SK-N-SH (cell line): ENCODE data around the gene FYN. TPM values are rescaled to one million over a fixed set of nuclear protein-coding genes. Genes with fewer than 3 reads are reported as not detected.

Source experiments
- CTCF ChIA-PET: fragments of 300-600, 350-600 bp; formaldehyde crosslinking; extraction: SDS; loops from one replicate; lab custom pipeline; 2021; lab: Yijun Ruan, JAX
- POLR2A ChIA-PET: fragments of 350-600 bp; sonication (Branson Sonifier 250); formaldehyde crosslinking; extraction: SDS; loops from one replicate; lab custom pipeline; 2020; ENCODE audit warnings: antibody characterized with exemption, inconsistent platforms; lab: Yijun Ruan, JAX
- DNase-seq: peaks from one replicate; pipeline ENCODE4 v3.0.0; 2012
- H2AFZ ChIP-seq: fragments of 200-600 bp; sonication (generic); 2 replicates; pipeline ENCODE4 v1.8.1; 2016; ENCODE audit warnings: antibody characterized with exemption, mild to moderate bottlenecking, low read depth
- H3F3A ChIP-seq: fragments of 200-600 bp; sonication (generic); replicated peaks from 2 replicates; pipeline ENCODE3; 2016; ENCODE audit warnings: antibody characterized with exemption, mild to moderate bottlenecking; ENCODE audit not compliant: insufficient read depth
- H3K27ac ChIP-seq, 2 experiments: fragments of 200-500 bp in 1 of 2; fragments of 200-600 bp in 1 of 2; sonication (Bioruptor generic) in 1 of 2; sonication (generic), shearing (Covaris generic) in 1 of 2; 2 replicates each; pipeline versions ENCODE4 v1.5.1 to v1.6.1; 2014 to 2016; ENCODE audit warnings: low read depth in 2 of 2, inconsistent platforms in 1 of 2, low read length in 1 of 2, mild to moderate bottlenecking in 1 of 2, mixed read lengths in 1 of 2
- H3K27me3 ChIP-seq: fragments of 200-600 bp; sonication (generic), shearing (Covaris generic); 2 replicates; pipeline ENCODE4 v1.6.1; 2016; ENCODE audit warnings: mixed run types; ENCODE audit not compliant: insufficient read depth
- H3K36me3 ChIP-seq, 2 experiments: fragments of 200-500 bp in 1 of 2; fragments of 200-600 bp in 1 of 2; sonication (Bioruptor generic) in 1 of 2; sonication (generic) in 1 of 2; replicated peaks in 1 of 2; 2 replicates each; pipeline versions ENCODE3 to v1.5.1; 2014 to 2016; ENCODE audit warnings: low read length in 1 of 2, mild to moderate bottlenecking in 1 of 2; ENCODE audit not compliant: insufficient read depth in 2 of 2, control insufficient read depth in 1 of 2
- H3K4me1 ChIP-seq, 2 experiments: fragments of 200-500 bp in 1 of 2; fragments of 200-600 bp in 1 of 2; sonication (Bioruptor generic) in 1 of 2; sonication (generic), shearing (Covaris generic) in 1 of 2; 2 replicates each; pipeline versions ENCODE4 v1.5.1 to v1.6.1; 2014 to 2016; ENCODE audit warnings: low read depth in 1 of 2, low read length in 1 of 2, mixed run types in 1 of 2; ENCODE audit not compliant: insufficient read depth in 2 of 2, control insufficient read depth in 1 of 2
- H3K4me2 ChIP-seq: fragments of 200-600 bp; sonication (generic), shearing (Covaris generic); 2 replicates; pipeline ENCODE4 v1.6.1; 2017; ENCODE audit warnings: mixed run types
- H3K4me3 ChIP-seq, 2 experiments: fragments of 200-500 bp in 1 of 2; fragments of 200-600 bp in 1 of 2; sonication (Bioruptor generic) in 1 of 2; sonication (generic), shearing (Covaris generic) in 1 of 2; 2 replicates each; pipeline versions ENCODE4 v1.5.1 to v1.8.1; 2014 to 2016; ENCODE audit warnings: low read depth in 2 of 2, inconsistent platforms in 1 of 2, low read length in 1 of 2, mild to moderate bottlenecking in 1 of 2, mixed read lengths in 1 of 2, moderate library complexity in 1 of 2
- H3K79me2 ChIP-seq: fragments of 200-600 bp; sonication (generic); 2 replicates; pipeline ENCODE4 v1.8.1; 2017; ENCODE audit warnings: mild to moderate bottlenecking; ENCODE audit not compliant: insufficient read depth
- H3K9ac ChIP-seq: fragments of 200-600 bp; sonication (generic); 2 replicates; pipeline ENCODE4 v1.6.1; 2017; ENCODE audit warnings: mixed run types
- H3K9me2 ChIP-seq: fragments of 200-600 bp; sonication (generic); 2 replicates; pipeline ENCODE4 v1.6.1; 2017; ENCODE audit warnings: mixed run types
- H3K9me3 ChIP-seq: fragments of 200-600 bp; sonication (generic); 2 replicates; pipeline ENCODE4 v1.6.1; 2017; ENCODE audit warnings: mixed run types, mild to moderate bottlenecking, moderate library complexity
- H4K20me1 ChIP-seq: fragments of 200-600 bp; sonication (generic); 2 replicates; pipeline ENCODE4 v1.6.1; 2017; ENCODE audit warnings: mild to moderate bottlenecking, mixed run types; ENCODE audit not compliant: insufficient read depth
- CHD2 ChIP-seq: fragments of 150-350 bp; IDR thresholded peaks from 2 replicates; pipeline ENCODE4 v1.6.1; 2018; ENCODE audit warnings: low read length; ENCODE audit not compliant: partially characterized antibody
- EZH2phosphoT487 ChIP-seq: fragments of 200-600 bp; sonication (generic); IDR thresholded peaks from 2 replicates; pipeline ENCODE4 v1.6.1; 2017; ENCODE audit warnings: low read depth, mixed run types, mild to moderate bottlenecking, antibody characterized with exemption, moderate library complexity, borderline replicate concordance
- FOSL2 ChIP-seq: IDR thresholded peaks from 2 replicates; pipeline ENCODE4 v1.4.0; 2012; ENCODE audit warnings: low read depth, mild to moderate bottlenecking, moderate library complexity, borderline replicate concordance
- FOXJ3 ChIP-seq: sonication (generic); formaldehyde crosslinking; IDR thresholded peaks from 2 replicates; pipeline ENCODE4 v1.5.1; 2020; ENCODE audit warnings: mild to moderate bottlenecking, missing genetic modification reagents
- JUND ChIP-seq: IDR thresholded peaks from 2 replicates; pipeline ENCODE4 v1.4.0; 2012
- MAX ChIP-seq: IDR thresholded peaks from 2 replicates; pipeline ENCODE4 v1.4.0; 2012; ENCODE audit warnings: low read depth
- MEF2A ChIP-seq: IDR thresholded peaks from 2 replicates; pipeline ENCODE4 v1.4.0; 2012; ENCODE audit warnings: low read depth, borderline replicate concordance
- MXI1 ChIP-seq: IDR thresholded peaks from 2 replicates; pipeline ENCODE4 v1.6.1; 2012; ENCODE audit warnings: mild to moderate bottlenecking, low read depth, low read length, improper control_type of control experiment
- NFIC ChIP-seq: IDR thresholded peaks from 2 replicates; pipeline ENCODE4 v1.4.0; 2012; ENCODE audit warnings: borderline replicate concordance
- NRF1 ChIP-seq: IDR thresholded peaks from 2 replicates; pipeline ENCODE4 v1.6.1; 2012; ENCODE audit warnings: low read depth, mild to moderate bottlenecking, low read length
- POLR2AphosphoS5 ChIP-seq: IDR thresholded peaks from 2 replicates; pipeline ENCODE4 v1.6.1; 2012; ENCODE audit warnings: low read depth, low read length
- RAD21 ChIP-seq: IDR thresholded peaks from 2 replicates; pipeline ENCODE4 v1.6.1; 2012; ENCODE audit warnings: mild to moderate bottlenecking, low read length
- RCOR1 ChIP-seq: fragments of 150-350 bp; IDR thresholded peaks from 2 replicates; pipeline ENCODE4 v1.6.1; 2017; ENCODE audit warnings: antibody characterized with exemption, low read length
- RFX5 ChIP-seq: IDR thresholded peaks from 2 replicates; pipeline ENCODE4 v1.6.1; 2012; ENCODE audit warnings: mild to moderate bottlenecking, improper control_type of control experiment, low read length
- RXRA ChIP-seq: IDR thresholded peaks from 2 replicates; pipeline ENCODE4 v1.4.0; 2012; ENCODE audit warnings: low read depth, mild to moderate bottlenecking, borderline replicate concordance
- TAF1 ChIP-seq: IDR thresholded peaks from 2 replicates; pipeline ENCODE4 v1.6.1; 2012; ENCODE audit warnings: low read depth, mild to moderate bottlenecking, low read length, moderate library complexity, borderline replicate concordance
- TCF12 ChIP-seq: IDR thresholded peaks from 2 replicates; pipeline ENCODE4 v1.4.0; 2012
- TEAD4 ChIP-seq: IDR thresholded peaks from 2 replicates; pipeline ENCODE4 v1.4.0; 2012; ENCODE audit warnings: mild to moderate bottlenecking, borderline replicate concordance; ENCODE audit not compliant: insufficient read depth
- WGBS: methylation state at CpG from one replicate; pipeline ENCODE4 v1.1.6; 2017; ENCODE audit warnings: low lambda C conversion rate; 5-methylcytosine and 5-hydroxymethylcytosine counted together
- polyA plus RNA-seq, 3 experiments: library from polyadenylated mRNA; depleted of rRNA; stranded (reverse); fragments of >200 nt; gene quantifications; 2 replicates each; pipeline ENCODE4 v1.2.3, GENCODE V29; 2012
- TF ChIP-seq, protein P1 (sequence below): IDR thresholded peaks from 2 replicates; pipeline ENCODE4; 2012
- TF ChIP-seq, protein P2 (sequence below): fragments of 150-350 bp; IDR thresholded peaks from 2 replicates; pipeline ENCODE4 v1.6.1; 2017; ENCODE audit warnings: antibody characterized with exemption, low read length, low read depth, borderline replicate concordance

FYN gene
- polyA plus RNA-seq, 1 of the 3 experiments (the other 2 are of a cell fraction), result 31.0 TPM

- Histone ChIP-seq H3K27ac (no peak overlapping the region), H3K4me3 (no peak overlapping the region), H3K9ac (no peak overlapping the region), H4K20me1 (no peaks in the 10 kb centered on the region), H3K9me2 (no peaks in the 10 kb centered on the region), H3F3A (no peaks in the 10 kb centered on the region), H3K4me1 (peaks cover 2 to 4% of the 10 kb centered on the region in 2 experiments; a peak in 2 of 4 replicates), H3K4me2 (no peak overlapping the region), H3K9me3 (no peaks in the 10 kb centered on the region), H3K27me3 (no peaks in the 10 kb centered on the region), H2AFZ (no peak overlapping the region), H3K79me2 (no peaks in the 10 kb centered on the region), H3K36me3 (peaks cover 3 to 6% of the 10 kb centered on the region in 2 experiments)
- ChIA-PET POLR2A (no interaction called here), CTCF (interaction anchor here (1.2 to 2.8 kb wide), 4 partner anchors 8 to 23 kb away, joined by 3 to 15 read pairs (median 7); no protein-coding TSS in a partner anchor)
- DNase-seq, result no peak
- WGBS, result 93% methylated on average over 12 of the region's 12 CpGs
- TF ChIP-seq TAF1 (no peak), RXRA (no peak), NFIC (no peak), EZH2phosphoT487 (no peak), CHD2 (no peak), FOSL2 (no peak), RAD21 (no peak), JUND (no peak), MXI1 (no peak)
- TF ChIP-seq, protein P1, sequence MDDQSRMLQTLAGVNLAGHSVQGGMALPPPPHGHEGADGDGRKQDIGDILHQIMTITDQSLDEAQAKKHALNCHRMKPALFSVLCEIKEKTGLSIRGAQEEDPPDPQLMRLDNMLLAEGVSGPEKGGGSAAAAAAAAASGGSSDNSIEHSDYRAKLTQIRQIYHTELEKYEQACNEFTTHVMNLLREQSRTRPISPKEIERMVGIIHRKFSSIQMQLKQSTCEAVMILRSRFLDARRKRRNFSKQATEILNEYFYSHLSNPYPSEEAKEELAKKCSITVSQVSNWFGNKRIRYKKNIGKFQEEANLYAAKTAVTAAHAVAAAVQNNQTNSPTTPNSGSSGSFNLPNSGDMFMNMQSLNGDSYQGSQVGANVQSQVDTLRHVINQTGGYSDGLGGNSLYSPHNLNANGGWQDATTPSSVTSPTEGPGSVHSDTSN, result no peak
- TF ChIP-seq, protein P2, sequence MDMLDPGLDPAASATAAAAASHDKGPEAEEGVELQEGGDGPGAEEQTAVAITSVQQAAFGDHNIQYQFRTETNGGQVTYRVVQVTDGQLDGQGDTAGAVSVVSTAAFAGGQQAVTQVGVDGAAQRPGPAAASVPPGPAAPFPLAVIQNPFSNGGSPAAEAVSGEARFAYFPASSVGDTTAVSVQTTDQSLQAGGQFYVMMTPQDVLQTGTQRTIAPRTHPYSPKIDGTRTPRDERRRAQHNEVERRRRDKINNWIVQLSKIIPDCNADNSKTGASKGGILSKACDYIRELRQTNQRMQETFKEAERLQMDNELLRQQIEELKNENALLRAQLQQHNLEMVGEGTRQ, result no peak
Observed at GRCh38 chr6:111720931-111721496, 152.2 kb downstream of the FYN start.

DNA sequence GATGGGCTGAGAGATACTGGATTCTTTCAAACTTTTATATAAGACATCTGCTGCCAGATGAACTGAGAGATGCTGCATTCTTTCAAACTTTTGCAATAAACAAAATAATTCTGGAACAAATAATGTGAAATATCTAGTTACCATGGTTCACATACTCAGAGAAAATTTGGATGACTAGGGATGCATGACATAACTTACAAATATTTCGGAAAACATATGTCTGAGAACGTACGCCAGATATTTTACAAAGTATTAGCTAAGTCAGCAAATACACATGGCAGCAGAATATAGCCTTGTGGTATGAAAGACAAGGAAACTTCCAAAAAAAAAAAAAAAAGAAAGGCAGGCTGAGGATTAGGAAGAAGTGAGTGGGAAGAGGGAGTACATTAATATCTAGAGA lies 154.3 kb downstream of the FYN start:
- 92% methylated on average over 3 of the region's 3 CpGs for WGBS
- H3K9me2 ChIP-seq, result no peaks in the 10 kb centered on the region
- no peaks in the 10 kb centered on the region for H4K20me1 ChIP-seq
- no peak for DNase-seq
- peaks cover under 1 to 4% of the 10 kb centered on the region in 2 experiments; a peak in 2 of 4 replicates for H3K4me1 ChIP-seq
- ChIA-PET CTCF (interaction anchor here (0.6 kb wide), 1 partner anchor 62 kb away, joined by 4 read pairs; no protein-coding TSS in a partner anchor), POLR2A (no interaction called here)
- H3K9ac ChIP-seq, result no peak overlapping the region
- no peaks in the 10 kb centered on the region for H3F3A ChIP-seq
- no peak overlapping the region for H3K4me2 ChIP-seq
- no peaks in the 10 kb centered on the region for H3K79me2 ChIP-seq
- H2AFZ ChIP-seq, result no peak overlapping the region
- H3K27me3 ChIP-seq, result no peaks in the 10 kb centered on the region
- TF ChIP-seq RCOR1 (no peak), TCF12 (no peak), MXI1 (no peak), CHD2 (no peak), RFX5 (no peak), POLR2AphosphoS5 (no peak), RAD21 (no peak), TEAD4 (no peak), MAX (no peak), FOXJ3 (CRISPR knock-in tag) (no peak), RXRA (no peak), NRF1 (no peak), NFIC (no peak), MEF2A (no peak)
- TF ChIP-seq, protein P1, result no peak
- no peaks in the 10 kb centered on the region for H3K9me3 ChIP-seq
- no peak overlapping the region for H3K27ac ChIP-seq
- no peak overlapping the region for H3K4me3 ChIP-seq
- peaks cover 3 to 7% of the 10 kb centered on the region in 2 experiments for H3K36me3 ChIP-seq
